Pancreas (tissue), 10 donors: ENCODE results near the gene INF2. TPM values are rescaled to one million over a fixed set of nuclear protein-coding genes. Genes with fewer than 3 reads are reported as not detected.
"Not testable (repeated sequence)": the region's sequence is repeated elsewhere in the genome, so short reads cannot be mapped to it uniquely, and the experiment has no call there.

ENCODE experiments used
- ATAC-seq, 4 donors: fragments of 200-7000 bp; cut with Tn5 transposase; one replicate each; pipeline versions ENCODE4 v1.8.0 to v1.9.1; 2020; ENCODE audit warnings: mild to moderate bottlenecking in 4 of 4, moderate library complexity in 4 of 4
- DNase-seq, 6 donors: peaks; one replicate each; pipeline ENCODE4 v3.0.0-alpha.2; 2020
- FAIRE-seq: peaks from 2 replicates; lab custom pipeline; 2012; peaks lifted over from hg19 to GRCh38; lab: Jason Lieb, UNC
- H3K27ac ChIP-seq, 4 donors: fragments of 200-600 bp; sonication (generic); 1 replicate in 3 of 4; 2 replicates in 1 of 4; pipeline versions ENCODE4 v1.5.0 to v1.8.0; 2020
- H3K27me3 ChIP-seq, 4 donors: fragments of 200-600 bp; one replicate each; pipeline ENCODE4 v1.8.0; 2021
- H3K36me3 ChIP-seq, 3 donors: fragments of 200-600 bp; sonication (generic) in 1 of 3; one replicate each; pipeline versions ENCODE4 v1.5.0 to v1.8.0; 2020 to 2021
- H3K4me1 ChIP-seq, 3 donors: fragments of 200-600 bp; one replicate each; pipeline ENCODE4 v1.8.0; 2021
- H3K4me3 ChIP-seq, 4 donors: fragments of 200-600 bp; sonication (generic) in 2 of 4; one replicate each; pipeline versions ENCODE4 v1.5.0 to v1.8.0; 2020 to 2021
- H3K9me3 ChIP-seq, 4 donors: fragments of 200-600 bp; one replicate each; pipeline ENCODE4 v1.8.0; 2021
- CTCF ChIP-seq, 4 donors: fragments of 200-600 bp; sonication (generic) in 3 of 4; IDR thresholded peaks; one replicate each; pipeline versions ENCODE4 v1.5.0 to v1.8.0; 2021; ENCODE audit warnings: antibody characterized with exemption in 4 of 4
- WGBS, 2 donors: extraction: QIAGEN DNeasy Blood & Tissue Kit; methylation state at CpG; one replicate each; pipeline ENCODE4 v1.1.7; 2013; 5-methylcytosine and 5-hydroxymethylcytosine counted together
- intact Hi-C, 3 donors: fragments of 100-400 bp; cut with DNase I; formaldehyde crosslinking; loops; one replicate each; pipeline versions ENCODE4 v1.11.1 to v1.14.2; 2022
- polyA plus RNA-seq, 2 donors: library from polyadenylated mRNA; stranded (reverse); fragments of 200-250 nt; gene quantifications; one replicate each; pipeline ENCODE4 v1.2.3, GENCODE V29; 2013
- total RNA-seq, 6 donors: library from RNA; stranded (reverse); fragmentation: NEBNext Ultra II Directional in 4 of 6; extraction: Animal tissue kit (Norgen Biotek cat#: 25700) in 4 of 6; gene quantifications; one replicate each; pipeline versions ENCODE4 v1.2.1 to v1.2.4, GENCODE V29; 2021 to 2023
- donor health status: healthy with polysubstance abuse.
- donor health status: DM: no; HTN: no; CAD: no; lungs with moderate emphysema.
- donor health status: DM: no; HTN: no; CAD: no.
- donor health status: control.
- donor health status: control.
- donor health status: Bipolar disorder and iron deficiency.
- donor health status: DM: yes; HTN: yes; CAD: no.
- donor health status: DM: no; HTN: no; CAD: no.
- donor health status: DM: no; HTN: no; CAD: no.
- donor health status: DM: yes; HTN: yes; CAD: no.

Gene INF2
- total and polyA plus RNA-seq, 8 donors = 20.4 to 80.8 (median 27.8) TPM

DNA sequence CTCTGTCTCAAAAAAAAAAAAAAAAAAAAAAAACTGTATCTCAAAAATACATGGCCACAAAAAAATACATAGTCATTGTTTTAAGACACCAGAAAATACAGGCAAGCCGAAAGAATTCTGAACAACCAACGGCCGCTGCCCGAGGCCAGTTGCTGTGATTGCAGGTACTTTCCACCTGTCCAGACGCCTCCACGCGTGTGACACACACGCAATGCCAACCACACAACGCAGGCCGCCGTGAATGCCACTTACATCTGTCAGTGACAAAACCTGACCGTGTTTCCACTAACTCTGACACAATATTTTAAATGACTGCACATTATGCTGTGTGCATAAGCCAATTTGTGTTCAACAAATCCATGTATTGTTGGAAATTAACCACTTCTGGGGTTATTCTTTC, 22.4 kb upstream of the INF2 start:
- H3K27me3 ChIP-seq = no peaks in the 10 kb centered on the region
- ATAC-seq (no peak), DNase-seq (peak in 1 of 6 donors; percentile 28), FAIRE-seq (no peak)
- TF ChIP-seq CTCF (IDR thresholded peaks at IDR 0.05) = no peak
- 91 to 94% methylated on average over 12 of the region's 12 CpGs for WGBS, 2 donors
- H3K9me3 ChIP-seq = no peaks in the 10 kb centered on the region
- H3K4me3 ChIP-seq = no peak overlapping the region
- peaks cover 0 to 3% (median 0%) of the 10 kb centered on the region in 3 donors for H3K4me1 ChIP-seq
- peak overlapping the region in 2 of 4 donors; percentile 69 to 81 for H3K27ac ChIP-seq
- no peaks in the 10 kb centered on the region for H3K36me3 ChIP-seq
- intact Hi-C loops = no loop called here

DNA sequence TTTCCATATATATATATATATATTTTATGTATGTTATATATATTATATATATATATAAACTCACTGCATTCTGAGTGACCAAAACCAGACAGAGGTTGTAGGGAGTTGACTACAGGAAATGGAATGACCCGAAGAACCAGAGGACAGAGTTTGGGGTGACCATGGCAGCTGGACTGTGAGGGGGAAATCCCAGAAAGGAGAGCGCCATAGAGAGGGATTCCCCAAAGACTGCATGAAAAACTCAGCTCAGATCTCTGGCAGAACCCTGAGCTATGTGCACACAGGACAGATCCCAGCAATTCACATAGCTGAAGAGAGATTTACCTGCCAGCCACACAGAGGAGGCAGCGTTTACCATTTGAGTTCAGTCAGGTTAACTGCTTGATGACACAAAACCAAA, 19.7 kb upstream of the INF2 start:
- Histone ChIP-seq H3K27ac (no peak overlapping the region), H3K27me3 (no peaks in the 10 kb centered on the region), H3K9me3 (no peaks in the 10 kb centered on the region), H3K36me3 (no peaks in the 10 kb centered on the region), H3K4me3 (no peak overlapping the region), H3K4me1 (peaks cover 0 to 3% (median 0%) of the 10 kb centered on the region in 3 donors)
- ATAC-seq (no peak), FAIRE-seq (no peak), DNase-seq (no peak)
- intact Hi-C loops = no loop called here
- no peak for TF ChIP-seq CTCF (IDR thresholded peaks at IDR 0.05)
- 76 to 84% methylated on average over 3 of the region's 3 CpGs for WGBS, 2 donors

DNA sequence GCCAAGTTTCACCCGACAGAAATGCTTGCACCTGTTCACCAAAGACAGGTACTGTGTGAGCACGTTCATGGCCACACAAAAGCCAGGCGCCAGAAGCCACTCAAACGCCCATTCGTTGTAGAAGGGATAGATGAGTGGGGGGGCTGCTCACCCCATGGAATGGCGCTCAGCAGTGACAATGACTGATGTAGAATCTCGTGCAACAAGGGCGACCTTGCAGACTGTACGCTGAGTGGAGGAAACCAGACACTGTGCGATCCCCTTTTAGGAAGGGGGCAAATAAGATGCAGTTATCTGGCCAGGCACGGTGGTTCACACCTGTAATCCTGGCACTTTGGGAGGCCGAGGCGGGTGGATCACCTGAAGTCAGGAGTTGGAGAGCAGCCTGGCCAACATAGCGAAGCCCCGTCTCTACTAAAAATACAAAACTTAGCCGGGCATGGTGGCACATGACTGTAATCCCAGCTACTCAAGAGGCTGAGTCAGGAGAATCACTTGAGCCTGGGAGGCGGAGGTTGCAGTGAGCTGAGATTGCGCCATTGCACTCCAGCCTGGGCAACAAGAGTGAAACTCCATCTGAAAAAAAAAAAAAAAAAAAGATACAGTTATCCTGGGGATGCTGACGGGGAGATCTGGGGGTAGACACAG, 18.0 kb upstream of the INF2 start:
- H3K9me3 ChIP-seq, H3K36me3 ChIP-seq, FAIRE-seq, H3K27me3 ChIP-seq, H3K4me3 ChIP-seq, intact Hi-C loops, ATAC-seq, H3K27ac ChIP-seq, DNase-seq, H3K4me1 ChIP-seq: not testable (repeated sequence)
- WGBS, 2 donors = 80 to 87% methylated on average over 19 of the region's 19 CpGs

- FAIRE-seq, H3K9me3 ChIP-seq, H3K27me3 ChIP-seq, H3K36me3 ChIP-seq, DNase-seq, intact Hi-C loops, H3K4me1 ChIP-seq, H3K4me3 ChIP-seq, H3K27ac ChIP-seq, ATAC-seq: not testable (repeated sequence)
- WGBS, 2 donors = 65 to 74% methylated on average over 7 to 8 of the region's 8 CpGs
Observed at GRCh38 chr14:104672119-104672518, 17.3 kb upstream of the INF2 start.

DNA sequence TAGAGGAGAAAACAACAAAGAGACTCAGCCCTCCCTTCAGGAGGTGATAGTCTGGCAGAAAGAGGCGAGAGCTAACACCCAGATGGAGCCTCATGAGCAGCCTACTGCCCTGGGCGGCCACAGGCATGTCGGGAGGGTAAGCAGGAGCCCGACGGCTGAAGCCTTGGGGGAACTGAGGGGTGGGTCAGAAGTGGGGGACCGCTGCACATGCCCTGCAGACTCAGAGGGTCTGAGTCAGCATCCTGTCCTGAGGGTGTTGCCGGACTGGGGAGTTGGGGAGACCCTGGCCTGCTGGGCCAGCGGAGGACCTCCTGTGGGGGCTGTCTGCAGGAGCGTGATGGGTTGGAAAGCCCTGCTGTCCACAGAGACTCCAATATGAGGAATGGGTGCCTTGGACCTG, 15.9 kb upstream of the INF2 start:
- intact Hi-C loops = no loop called here
- no peak for DNase-seq

More for the DNA sequence above, 15.9 kb upstream of the INF2 start:
- H3K4me3 ChIP-seq = no peak overlapping the region
- no peak for TF ChIP-seq CTCF (IDR thresholded peaks at IDR 0.05)
- H3K36me3 ChIP-seq = no peaks in the 10 kb centered on the region
- no peak overlapping the region for H3K27ac ChIP-seq
- no peaks in the 10 kb centered on the region for H3K9me3 ChIP-seq
- ATAC-seq = no peak
- 90 to 94% methylated on average over 9 of the region's 9 CpGs for WGBS, 2 donors
- peaks cover 5 to 10% (median 8%) of the 10 kb centered on the region in 3 donors for H3K4me1 ChIP-seq
- no peaks in the 10 kb centered on the region for H3K27me3 ChIP-seq
- no peak for FAIRE-seq
